Suprapubic skin (tissue), 4 donors: ENCODE measurements around the gene DLG1. TPM values are rescaled to one million over a fixed set of nuclear protein-coding genes. Genes with fewer than 3 reads are reported as not detected.
"Not testable (repeated sequence)": the region's sequence is repeated elsewhere in the genome, so short reads cannot be mapped to it uniquely, and the experiment has no call there.

Experiments used
- DNase-seq, 2 donors: peaks; one replicate each; pipeline ENCODE4 v3.0.0-alpha.2; 2019; ENCODE audit warnings: low spot score in 2 of 2
- H3K27ac ChIP-seq: fragments of 200-600 bp; sonication (generic); one replicate; pipeline ENCODE4 v1.5.1; 2019
- H3K27me3 ChIP-seq: fragments of 200-600 bp; sonication (generic); one replicate; pipeline ENCODE4 v1.5.1; 2019
- H3K36me3 ChIP-seq: fragments of 200-600 bp; sonication (generic); one replicate; pipeline ENCODE4 v1.5.1; 2019
- H3K4me1 ChIP-seq: fragments of 200-600 bp; sonication (generic); one replicate; pipeline ENCODE4 v1.5.1; 2019
- H3K4me3 ChIP-seq: fragments of 200-600 bp; sonication (generic); one replicate; pipeline ENCODE4 v1.5.1; 2019; ENCODE audit warnings: mild to moderate bottlenecking
- H3K9me3 ChIP-seq: fragments of 200-600 bp; sonication (generic); one replicate; pipeline ENCODE4 v1.5.1; 2019
- CTCF ChIP-seq, 2 donors: fragments of 200-600 bp in 1 of 2; fragments of 450-650 bp in 1 of 2; sonication (generic) in 1 of 2; IDR thresholded peaks; one replicate each; pipeline ENCODE4 v1.5.1; 2016 to 2019; ENCODE audit warnings: antibody characterized with exemption in 2 of 2, mild to moderate bottlenecking in 1 of 2, moderate library complexity in 1 of 2
- EP300 ChIP-seq: sonication (generic); formaldehyde crosslinking; IDR thresholded peaks from one replicate; pipeline ENCODE4 v1.6.1; 2017; ENCODE audit warnings: antibody characterized with exemption
- POLR2A ChIP-seq, 2 donors: fragments of 450-650 bp; IDR thresholded peaks; one replicate each; pipeline ENCODE4 v1.6.1; 2017; ENCODE audit warnings: antibody characterized with exemption in 2 of 2, mild to moderate bottlenecking in 2 of 2, moderate library complexity in 2 of 2
- POLR2AphosphoS5 ChIP-seq, 3 donors: sonication (generic); formaldehyde crosslinking; IDR thresholded peaks; one replicate each; pipeline ENCODE4 v1.6.1; 2017; ENCODE audit warnings: antibody characterized with exemption in 3 of 3
- WGBS: methylation state at CpG from one replicate; pipeline ENCODE4 v1.1.5; 2018; 5-methylcytosine and 5-hydroxymethylcytosine counted together
- total RNA-seq, 4 donors: library from RNA; depleted of rRNA; stranded (reverse); fragments of >200 nt; gene quantifications; one replicate each; pipeline ENCODE4 v1.1.0, GENCODE V29; 2016

The DLG1 gene
- total RNA-seq, 4 donors from 2014 or later = 86.2 to 140 (median 103) TPM

GRCh38 chr3:197205265-197205664, 93.1 kb downstream of the DLG1 start:
- no peaks in the 10 kb centered on the region for H3K27me3 ChIP-seq
- DNase-seq = no peak
- TF ChIP-seq CTCF (IDR thresholded peaks at IDR 0.05) = no peak
- TF ChIP-seq POLR2AphosphoS5 (IDR thresholded peaks at IDR 0.05) = no peak
- no peak for TF ChIP-seq POLR2A (IDR thresholded peaks at IDR 0.05)
- no peak for TF ChIP-seq EP300
- 94% methylated on average over 1 of the region's 1 CpG for WGBS
- H3K4me3 ChIP-seq = no peak overlapping the region
- no peak overlapping the region for H3K27ac ChIP-seq
- no peaks in the 10 kb centered on the region for H3K9me3 ChIP-seq
- no peaks in the 10 kb centered on the region for H3K36me3 ChIP-seq
- H3K4me1 ChIP-seq = peaks cover 14% of the 10 kb centered on the region

- no peak overlapping the region for H3K4me3 ChIP-seq
- WGBS = 72% methylated on average over 3 of the region's 3 CpGs
Observed at GRCh38 chr3:197204736-197205135, 93.7 kb downstream of the DLG1 start.

GRCh38 chr3:197203714-197204146, 94.7 kb downstream of the DLG1 start:
- H3K9me3 ChIP-seq = no peaks in the 10 kb centered on the region
- H3K27me3 ChIP-seq = no peaks in the 10 kb centered on the region
- DNase-seq = no peak
- WGBS = 83% methylated on average over 2 of the region's 2 CpGs
- no peak for TF ChIP-seq EP300
- no peak for TF ChIP-seq POLR2A (IDR thresholded peaks at IDR 0.05)
- TF ChIP-seq CTCF (IDR thresholded peaks at IDR 0.05) = no peak
- no peak for TF ChIP-seq POLR2AphosphoS5 (IDR thresholded peaks at IDR 0.05)
- H3K27ac ChIP-seq = no peak overlapping the region
- H3K4me1 ChIP-seq = peaks cover 8% of the 10 kb centered on the region
- H3K36me3 ChIP-seq = no peaks in the 10 kb centered on the region
- H3K4me3 ChIP-seq = no peak overlapping the region

More at GRCh38 chr3:197204736-197205135, 93.7 kb downstream of the DLG1 start:
- Histone ChIP-seq H3K36me3 (no peaks in the 10 kb centered on the region), H3K27ac (no peak overlapping the region), H3K4me1 (peaks cover 12% of the 10 kb centered on the region), H3K9me3 (no peaks in the 10 kb centered on the region), H3K27me3 (no peaks in the 10 kb centered on the region)
- TF ChIP-seq EP300 (no peak), POLR2AphosphoS5 (IDR thresholded peaks at IDR 0.05) (no peak), CTCF (IDR thresholded peaks at IDR 0.05) (no peak), POLR2A (IDR thresholded peaks at IDR 0.05) (no peak)
- DNase-seq = no peak

- no peak for DNase-seq
- Histone ChIP-seq H3K9me3 (no peaks in the 10 kb centered on the region), H3K4me3 (no peak overlapping the region), H3K27ac (no peak overlapping the region), H3K27me3 (no peaks in the 10 kb centered on the region), H3K4me1 (peaks cover 8% of the 10 kb centered on the region), H3K36me3 (no peaks in the 10 kb centered on the region)
- 63% methylated on average over 2 of the region's 2 CpGs for WGBS
- TF ChIP-seq POLR2A (IDR thresholded peaks at IDR 0.05) (no peak), EP300 (no peak), CTCF (IDR thresholded peaks at IDR 0.05) (no peak), POLR2AphosphoS5 (IDR thresholded peaks at IDR 0.05) (no peak)
Observed at GRCh38 chr3:197202694-197203093, 95.7 kb downstream of the DLG1 start.

GRCh38 chr3:197201791-197202452, 96.5 kb downstream of the DLG1 start:
- no peak for DNase-seq
- WGBS = 70% methylated on average over 5 of the region's 5 CpGs
- Histone ChIP-seq H3K4me1 (peaks cover 8% of the 10 kb centered on the region), H3K9me3 (no peaks in the 10 kb centered on the region), H3K4me3 (no peak overlapping the region), H3K27me3 (no peaks in the 10 kb centered on the region), H3K27ac (no peak overlapping the region), H3K36me3 (no peaks in the 10 kb centered on the region)
- TF ChIP-seq POLR2AphosphoS5 (IDR thresholded peaks at IDR 0.05) = no peak
- TF ChIP-seq CTCF (IDR thresholded peaks at IDR 0.05) = no peak
- TF ChIP-seq POLR2A (IDR thresholded peaks at IDR 0.05) = no peak
- no peak for TF ChIP-seq EP300

- not testable (repeated sequence) for H3K4me1 ChIP-seq, H3K36me3 ChIP-seq, H3K27ac ChIP-seq, H3K27me3 ChIP-seq, H3K9me3 ChIP-seq, H3K4me3 ChIP-seq, DNase-seq
- WGBS = 91% methylated on average over 12 of the region's 12 CpGs
Observed at GRCh38 chr3:197200856-197201255, 97.6 kb downstream of the DLG1 start.
